AG04450 (cell line): ENCODE measurements around the gene TIAM1. TPM values are rescaled to one million over a fixed set of nuclear protein-coding genes. Genes with fewer than 3 reads are reported as not detected.

Source experiments
- CTCF ChIA-PET: fragments of 300-600, 350-600 bp; formaldehyde crosslinking; extraction: SDS; loops from one replicate; lab custom pipeline; 2022; ENCODE audit warnings: antibody characterized with exemption, inconsistent platforms; lab: Charles Lee
- POLR2A ChIA-PET: fragments of 350-600 bp; formaldehyde crosslinking; extraction: SDS; loops from one replicate; lab custom pipeline; 2021; ENCODE audit warnings: antibody characterized with exemption, inconsistent platforms; lab: Yijun Ruan, JAX
- DNase-seq: peaks from one replicate; pipeline ENCODE4 v3.0.0-alpha.2; 2011; ENCODE audit warnings: low read depth, low spot score
- H3K27ac ChIP-seq: one replicate; pipeline ENCODE4 v1.5.1; 2012; ENCODE audit warnings: low read depth, low read length, control low read depth
- H3K27me3 ChIP-seq: one replicate; pipeline ENCODE4 v1.6.0; 2012; ENCODE audit warnings: low read length; ENCODE audit not compliant: control insufficient read depth, insufficient read depth
- H3K4me3 ChIP-seq: 2 replicates; pipeline ENCODE4 v1.5.1; 2011; ENCODE audit warnings: mild to moderate bottlenecking, low read depth, low read length, control low read depth
- H3K9me3 ChIP-seq: 2 replicates; pipeline ENCODE4 v1.5.1; 2012; ENCODE audit warnings: low read length; ENCODE audit not compliant: control insufficient read depth, insufficient read depth
- CTCF ChIP-seq: IDR thresholded peaks from 2 replicates; pipeline ENCODE4 v1.5.1; 2011; ENCODE audit warnings: low read depth, low read length, control low read depth, inconsistent platforms
- polyA plus RNA-seq: library from polyadenylated mRNA; depleted of rRNA; stranded (reverse); fragments of >200 nt; gene quantifications from 2 replicates; pipeline ENCODE4 v1.2.3, GENCODE V29; 2011

Gene TIAM1
- polyA plus RNA-seq, 1 experiment = 2.1 TPM

- ChIA-PET POLR2A (no interaction called here), CTCF (interaction anchor here (2.6 kb wide), 1 partner anchor 362 kb away, joined by 9 read pairs; no protein-coding TSS in a partner anchor)
- no peak overlapping the region for H3K4me3 ChIP-seq
- TF ChIP-seq CTCF = no peak
- DNase-seq = no peak
- H3K27ac ChIP-seq = no peak overlapping the region
- no peaks in the 10 kb centered on the region for H3K9me3 ChIP-seq
- no peaks in the 10 kb centered on the region for H3K27me3 ChIP-seq
Measured at GRCh38 chr21:31218830-31219608, 125.0 kb downstream of the TIAM1 start.

DNA sequence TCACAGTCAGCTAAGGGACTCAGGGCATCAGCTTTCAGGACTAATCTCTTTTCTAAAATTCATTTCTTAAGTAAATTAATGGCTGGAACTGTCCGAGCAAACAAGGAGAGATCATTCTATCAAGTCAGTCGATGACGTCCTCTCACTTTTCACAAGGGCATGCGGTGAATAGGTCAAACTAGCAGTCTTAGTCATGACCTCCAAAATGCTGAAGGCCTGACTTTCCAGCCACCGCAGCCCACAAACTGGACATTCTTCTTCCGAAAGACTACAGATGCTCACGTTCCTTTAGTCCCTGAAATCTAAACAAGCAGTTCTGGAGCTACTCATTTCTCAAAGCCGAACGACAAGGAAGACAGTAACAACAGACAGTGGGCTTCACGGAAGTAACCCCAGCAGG, 127.9 kb downstream of the TIAM1 start:
- no peak for DNase-seq
- Histone ChIP-seq H3K27ac (no peak overlapping the region), H3K27me3 (no peaks in the 10 kb centered on the region), H3K9me3 (no peaks in the 10 kb centered on the region), H3K4me3 (no peak overlapping the region)
- ChIA-PET POLR2A (no interaction called here), CTCF (interaction anchor here (2.4 kb wide), 1 partner anchor 365 kb away, joined by 9 read pairs; no protein-coding TSS in a partner anchor)
- TF ChIP-seq CTCF = no peak

DNA sequence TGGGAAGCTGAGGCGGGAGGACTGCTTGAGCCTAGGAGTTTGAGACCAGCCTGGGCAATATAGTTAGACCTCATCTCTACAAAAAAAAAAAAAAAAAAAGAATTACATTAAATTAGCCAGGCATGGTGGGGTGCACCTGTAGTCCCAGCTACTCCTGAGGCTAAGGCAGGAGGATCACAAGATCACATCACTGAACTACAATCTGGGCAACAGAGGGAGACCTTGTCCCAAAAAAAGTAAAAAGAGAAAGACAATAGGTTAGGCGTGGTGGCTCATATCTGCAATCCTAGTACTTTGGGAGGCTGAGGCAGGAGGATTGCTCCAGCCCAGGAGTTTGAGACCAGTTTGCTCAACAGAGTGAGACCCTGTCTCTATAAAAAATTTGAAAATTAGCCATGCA, 130.3 kb downstream of the TIAM1 start:
- no peak for DNase-seq
- CTCF ChIA-PET = interaction anchor here (0.6 to 1.5 kb wide), 5 partner anchors 14 to 368 kb away, joined by 3 to 7 read pairs (median 4); no protein-coding TSS in a partner anchor

GRCh38 chr21:31211836-31212235, 132.2 kb downstream of the TIAM1 start:
- Histone ChIP-seq H3K9me3 (no peaks in the 10 kb centered on the region), H3K27ac (no peak overlapping the region), H3K27me3 (no peaks in the 10 kb centered on the region), H3K4me3 (no peak overlapping the region)
- CTCF ChIA-PET = no interaction called here
- no peak for DNase-seq
- TF ChIP-seq CTCF = no peak
- POLR2A ChIA-PET = no interaction called here

More for the DNA sequence above, 130.3 kb downstream of the TIAM1 start:
- Histone ChIP-seq H3K4me3 (no peak overlapping the region), H3K9me3 (no peaks in the 10 kb centered on the region), H3K27me3 (no peaks in the 10 kb centered on the region), H3K27ac (no peak overlapping the region)
- TF ChIP-seq CTCF = peak; percentile 23; the same call in 1 of the 2 replicates
- POLR2A ChIA-PET = no interaction called here

DNA sequence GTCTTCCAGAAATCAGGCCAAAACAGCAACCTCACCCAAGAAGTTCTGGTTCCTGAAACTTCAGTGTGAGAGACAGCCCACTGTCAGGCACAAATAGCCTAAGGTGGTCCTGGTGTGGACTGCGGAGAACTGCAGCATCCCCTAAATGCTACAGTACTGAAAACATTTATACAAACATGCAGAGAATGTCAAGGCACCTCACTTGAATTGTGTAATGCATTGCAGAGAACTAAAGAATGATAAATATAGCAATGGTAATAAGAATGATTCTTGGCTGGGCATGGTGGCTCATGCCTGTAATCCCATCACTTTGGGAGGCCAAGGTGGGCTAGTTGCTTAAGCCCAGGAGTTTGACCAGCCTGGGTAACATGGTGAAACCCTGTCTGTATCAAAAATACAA, 138.6 kb downstream of the TIAM1 start:
- ChIA-PET CTCF (no interaction called here), POLR2A (no interaction called here)
- Histone ChIP-seq H3K27me3 (no peaks in the 10 kb centered on the region), H3K27ac (no peak overlapping the region), H3K4me3 (no peak overlapping the region), H3K9me3 (no peaks in the 10 kb centered on the region)
- DNase-seq = no peak
- no peak for TF ChIP-seq CTCF
